HUES48 (cell line): ENCODE data around the gene FSTL4.

Experiments used
- H3K27ac ChIP-seq: one replicate; pipeline ENCODE4 v1.7.0; 2013; ENCODE audit warnings: low read depth, low read length, inconsistent platforms
- H3K27me3 ChIP-seq: 2 replicates; pipeline ENCODE4 v1.6.1; 2013; ENCODE audit warnings: mild to moderate bottlenecking, low read length; ENCODE audit not compliant: control insufficient read depth, insufficient read depth
- H3K36me3 ChIP-seq: 2 replicates; pipeline ENCODE4 v1.6.1; 2013; ENCODE audit warnings: low read length; ENCODE audit not compliant: control insufficient read depth, insufficient read depth
- H3K4me1 ChIP-seq: 2 replicates; pipeline ENCODE4 v1.6.1; 2013; ENCODE audit warnings: mild to moderate bottlenecking, low read length; ENCODE audit not compliant: control insufficient read depth, insufficient read depth
- H3K4me3 ChIP-seq: 2 replicates; pipeline ENCODE4 v1.5.1; 2013; ENCODE audit warnings: mild to moderate bottlenecking, low read depth, low read length
- H3K9ac ChIP-seq: 2 replicates; pipeline ENCODE4 v1.6.1; 2013; ENCODE audit warnings: mild to moderate bottlenecking, low read depth, low read length, moderate library complexity
- H3K9me3 ChIP-seq: 2 replicates; pipeline ENCODE4 v1.6.1; 2013; ENCODE audit warnings: low read length; ENCODE audit not compliant: control insufficient read depth, insufficient read depth

FSTL4 gene

DNA sequence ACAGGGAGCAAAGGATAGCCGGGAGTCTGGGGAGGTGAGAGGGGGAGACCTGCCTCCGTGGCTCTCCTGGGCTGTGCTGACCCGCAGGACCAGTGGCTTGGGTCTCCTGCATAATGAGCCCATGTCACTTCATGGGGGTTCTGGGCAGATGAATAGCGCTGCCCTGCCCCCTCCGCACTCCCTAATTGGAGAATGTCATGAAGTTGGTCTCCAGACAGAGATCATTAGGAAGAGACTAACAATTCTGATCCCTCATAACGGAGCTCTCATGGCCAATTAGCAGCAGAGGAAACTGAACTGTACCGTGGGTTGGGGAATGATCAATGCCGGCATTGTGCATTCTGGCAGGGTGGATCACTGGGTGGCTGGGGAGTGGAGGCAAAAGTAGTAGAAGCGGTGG, 186.1 kb downstream of the FSTL4 start:
- no peaks in the 10 kb centered on the region for H3K9me3 ChIP-seq
- no peaks in the 10 kb centered on the region for H3K36me3 ChIP-seq
- H3K4me3 ChIP-seq, result no peak overlapping the region
- H3K27me3 ChIP-seq, result peaks cover 17% of the 10 kb centered on the region
- peaks cover 24% of the 10 kb centered on the region for H3K4me1 ChIP-seq
- H3K27ac ChIP-seq, result no peak overlapping the region
- no peak overlapping the region for H3K9ac ChIP-seq

DNA sequence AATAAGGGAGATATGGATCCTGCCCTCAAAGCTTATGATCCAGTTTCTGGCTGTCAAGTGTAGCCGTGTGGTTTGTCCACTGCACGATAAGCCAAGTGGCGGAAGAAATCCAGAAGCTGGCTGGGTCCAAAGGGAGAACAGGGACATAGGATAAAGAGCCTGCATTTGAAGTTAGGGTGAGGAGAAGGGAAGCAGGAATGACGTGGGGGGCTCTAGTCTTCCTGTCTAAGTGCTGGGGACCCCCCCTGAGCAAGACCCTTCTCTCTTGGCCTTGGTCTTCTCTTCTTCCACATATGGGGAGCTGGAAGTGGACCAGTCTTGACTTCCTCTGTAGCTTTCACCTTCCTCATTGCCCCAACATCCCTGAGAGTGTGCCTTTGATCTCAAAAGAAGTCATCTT, 186.6 kb downstream of the FSTL4 start:
- peaks cover 24% of the 10 kb centered on the region for H3K4me1 ChIP-seq
- no peak overlapping the region for H3K9ac ChIP-seq
- H3K36me3 ChIP-seq, result no peaks in the 10 kb centered on the region
- H3K9me3 ChIP-seq, result no peaks in the 10 kb centered on the region
- peaks cover 17% of the 10 kb centered on the region for H3K27me3 ChIP-seq
- H3K4me3 ChIP-seq, result no peak overlapping the region
- no peak overlapping the region for H3K27ac ChIP-seq

DNA sequence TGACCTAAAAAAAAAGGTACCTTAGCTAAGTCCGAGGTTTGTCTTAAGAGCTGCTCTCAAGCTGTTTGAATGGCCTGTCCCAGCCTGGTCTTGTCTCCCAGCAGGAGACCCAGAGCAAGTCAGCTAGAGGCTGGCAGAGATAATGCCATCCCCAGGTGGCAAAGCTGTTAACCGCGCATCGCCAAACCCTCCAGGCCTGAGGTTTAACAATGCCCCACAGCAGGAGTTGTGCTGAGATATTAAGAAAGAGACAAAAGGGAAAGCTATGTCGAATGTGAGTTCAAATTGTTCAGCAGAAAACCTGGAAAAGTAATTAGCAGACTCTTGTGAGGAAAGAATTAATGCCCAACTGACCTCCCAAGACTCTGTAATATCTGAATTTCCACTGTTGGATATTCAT, 187.1 kb downstream of the FSTL4 start:
- Histone ChIP-seq H3K9me3 (no peaks in the 10 kb centered on the region), H3K4me1 (peaks cover 24% of the 10 kb centered on the region), H3K27me3 (peaks cover 17% of the 10 kb centered on the region), H3K9ac (no peak overlapping the region), H3K27ac (no peak overlapping the region), H3K36me3 (no peaks in the 10 kb centered on the region), H3K4me3 (no peak overlapping the region)

DNA sequence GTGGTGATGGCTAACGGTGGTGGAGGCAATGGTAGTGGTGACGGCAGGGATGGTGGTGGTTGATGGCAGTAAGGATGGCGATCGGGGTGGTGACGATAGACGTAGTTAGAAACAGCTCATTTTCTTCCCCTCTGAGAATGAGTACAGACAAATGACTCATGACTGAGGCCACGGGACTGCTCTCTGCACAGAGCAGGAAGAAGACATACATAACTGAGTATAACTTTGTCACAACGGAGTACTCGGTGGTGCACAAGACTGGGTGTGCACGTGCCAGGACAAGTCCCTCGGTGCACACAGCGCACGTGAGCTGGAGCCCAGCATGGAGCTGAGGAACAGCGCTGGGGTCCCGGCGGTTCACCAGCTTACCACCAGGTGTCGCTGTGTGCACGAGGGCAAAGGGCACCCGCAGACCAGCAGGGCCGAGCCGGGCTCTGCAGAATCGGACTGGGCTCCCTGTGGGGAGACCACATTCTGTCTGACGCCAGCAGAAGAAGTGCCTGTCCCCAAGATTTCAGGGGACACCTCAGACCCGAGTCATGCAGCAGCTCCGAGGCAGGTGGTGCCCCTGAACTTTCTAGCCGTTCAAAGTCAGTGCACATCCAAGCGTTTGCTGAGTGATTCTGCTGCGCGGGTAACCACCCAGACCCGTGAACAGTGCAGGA, 188.6 kb downstream of the FSTL4 start:
- peaks cover 24% of the 10 kb centered on the region for H3K4me1 ChIP-seq
- H3K27ac ChIP-seq, result no peak overlapping the region
- no peak overlapping the region for H3K4me3 ChIP-seq
- H3K9ac ChIP-seq, result no peak overlapping the region
- H3K9me3 ChIP-seq, result no peaks in the 10 kb centered on the region
- peaks cover 17% of the 10 kb centered on the region for H3K27me3 ChIP-seq
- no peaks in the 10 kb centered on the region for H3K36me3 ChIP-seq

DNA sequence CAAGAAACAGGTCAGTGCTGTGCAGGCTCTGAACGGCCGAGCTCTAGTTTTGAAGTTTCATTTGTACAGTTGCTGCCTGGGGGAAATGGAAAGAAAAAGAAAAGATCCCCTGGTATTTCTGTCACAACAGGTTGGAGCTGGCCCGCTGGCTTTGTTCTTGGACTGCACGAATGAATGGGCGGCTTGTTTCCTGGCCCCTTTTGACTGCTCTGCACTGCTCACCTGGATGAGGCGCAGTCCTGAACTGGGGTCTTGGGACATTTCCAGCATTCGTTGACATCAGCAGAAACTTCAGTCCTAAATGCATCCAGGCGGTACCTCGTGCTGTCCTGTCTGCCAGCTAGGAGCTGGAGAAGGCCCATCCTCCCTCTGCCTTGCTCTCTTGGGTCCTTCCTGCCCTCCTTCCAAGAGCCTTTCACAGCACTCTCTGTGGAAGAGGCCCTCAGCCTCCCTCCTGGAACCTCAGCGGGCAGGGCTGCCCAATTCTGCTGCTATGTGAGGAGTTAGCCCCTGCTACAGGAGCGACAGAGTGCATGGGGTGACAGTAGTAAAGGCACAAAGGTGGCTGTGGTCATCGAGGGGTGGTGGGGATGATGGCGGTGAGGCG, 189.2 kb downstream of the FSTL4 start:
- no peak overlapping the region for H3K4me3 ChIP-seq
- no peak overlapping the region for H3K27ac ChIP-seq
- H3K9ac ChIP-seq, result no peak overlapping the region
- peaks cover 17% of the 10 kb centered on the region for H3K27me3 ChIP-seq
- H3K36me3 ChIP-seq, result no peaks in the 10 kb centered on the region
- no peaks in the 10 kb centered on the region for H3K9me3 ChIP-seq
- peaks cover 24% of the 10 kb centered on the region for H3K4me1 ChIP-seq

DNA sequence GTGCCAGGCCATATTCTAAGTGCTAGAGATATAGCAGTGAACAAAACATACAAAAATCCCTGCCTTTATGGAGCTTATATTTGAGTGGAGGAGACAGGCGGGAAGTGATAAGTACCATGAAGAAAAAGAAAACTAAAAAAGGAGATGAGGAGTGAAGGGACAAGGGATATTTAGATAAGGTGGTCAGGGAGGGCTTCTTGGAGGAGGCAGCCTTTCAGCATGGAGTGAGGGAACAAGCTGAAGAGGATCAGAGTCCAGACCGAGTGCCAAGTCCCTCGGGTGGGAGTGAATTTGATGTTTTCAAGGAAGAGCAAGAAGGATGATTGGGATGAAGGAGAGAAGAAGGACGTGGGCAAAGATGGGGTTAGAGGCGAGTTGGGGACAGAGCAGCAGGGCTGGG, 190.5 kb downstream of the FSTL4 start:
- no peaks in the 10 kb centered on the region for H3K9me3 ChIP-seq
- H3K27me3 ChIP-seq, result peaks cover 17% of the 10 kb centered on the region
- no peak overlapping the region for H3K4me3 ChIP-seq
- no peaks in the 10 kb centered on the region for H3K36me3 ChIP-seq
- H3K9ac ChIP-seq, result no peak overlapping the region
- H3K4me1 ChIP-seq, result peaks cover 24% of the 10 kb centered on the region
- no peak overlapping the region for H3K27ac ChIP-seq

DNA sequence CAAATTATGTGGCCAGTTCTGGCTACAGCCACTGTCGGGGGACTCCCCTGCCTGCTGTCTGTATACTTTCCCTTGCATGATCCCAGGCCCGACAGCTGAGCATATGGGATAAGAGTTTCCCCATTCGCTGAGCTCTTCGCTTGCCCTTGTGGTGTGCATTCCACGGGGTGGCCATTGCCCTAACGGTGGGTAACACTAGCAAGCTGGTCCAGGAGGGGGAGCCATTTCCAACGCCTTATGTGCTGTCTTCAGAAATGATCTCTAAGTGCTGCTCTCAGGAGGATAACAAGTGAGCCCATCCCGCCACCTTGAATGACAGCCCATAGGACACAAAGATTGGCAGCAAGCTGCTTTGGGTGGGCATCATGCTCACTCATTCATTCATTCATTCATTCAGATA, 190.9 kb downstream of the FSTL4 start:
- no peaks in the 10 kb centered on the region for H3K9me3 ChIP-seq
- H3K27ac ChIP-seq, result no peak overlapping the region
- no peaks in the 10 kb centered on the region for H3K36me3 ChIP-seq
- H3K4me3 ChIP-seq, result no peak overlapping the region
- H3K4me1 ChIP-seq, result peaks cover 21% of the 10 kb centered on the region
- H3K27me3 ChIP-seq, result peaks cover 17% of the 10 kb centered on the region
- no peak overlapping the region for H3K9ac ChIP-seq

DNA sequence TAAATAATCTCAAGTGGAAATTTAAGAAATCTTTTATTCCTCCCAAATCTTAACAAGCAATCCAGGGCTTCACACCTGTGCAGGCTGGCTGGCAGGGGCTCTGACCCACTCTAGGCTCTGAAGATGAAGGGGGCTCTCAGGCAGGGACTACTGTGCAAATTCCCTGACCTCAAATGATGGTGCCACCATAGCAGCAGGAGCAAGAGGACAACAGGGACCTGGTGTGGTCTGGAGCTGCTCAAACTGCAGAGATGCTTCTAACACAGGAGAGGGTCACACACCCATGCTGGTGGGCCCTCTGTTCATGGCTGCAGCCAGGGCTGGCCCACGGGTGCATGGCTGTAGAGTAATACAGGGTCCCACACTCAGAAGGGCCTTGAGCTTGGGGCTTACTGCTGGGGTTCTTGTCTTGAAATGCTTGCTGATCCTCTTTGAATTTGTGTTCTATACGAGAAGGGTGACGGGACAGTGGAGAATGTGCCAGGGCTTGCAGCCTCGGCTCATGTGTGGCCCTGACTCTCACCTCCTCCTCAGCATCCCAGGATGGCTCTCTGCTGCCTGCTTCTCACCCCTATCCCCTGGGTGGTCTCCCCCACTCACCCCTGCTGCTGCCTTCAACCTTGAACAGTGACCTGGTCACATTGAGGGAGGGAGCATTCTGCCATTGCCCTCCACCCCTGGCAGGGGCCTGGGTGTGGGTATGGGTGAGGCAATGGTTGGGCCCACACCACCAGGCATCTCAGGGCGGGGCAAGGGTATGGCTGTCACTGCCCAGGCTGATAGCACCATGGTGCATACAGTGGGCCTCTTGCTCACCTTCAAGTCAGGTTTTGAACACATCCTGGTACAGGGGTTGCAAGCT, 191.7 kb downstream of the FSTL4 start:
- H3K27me3 ChIP-seq, result peaks cover 17% of the 10 kb centered on the region
- H3K9me3 ChIP-seq, result no peaks in the 10 kb centered on the region

DNA sequence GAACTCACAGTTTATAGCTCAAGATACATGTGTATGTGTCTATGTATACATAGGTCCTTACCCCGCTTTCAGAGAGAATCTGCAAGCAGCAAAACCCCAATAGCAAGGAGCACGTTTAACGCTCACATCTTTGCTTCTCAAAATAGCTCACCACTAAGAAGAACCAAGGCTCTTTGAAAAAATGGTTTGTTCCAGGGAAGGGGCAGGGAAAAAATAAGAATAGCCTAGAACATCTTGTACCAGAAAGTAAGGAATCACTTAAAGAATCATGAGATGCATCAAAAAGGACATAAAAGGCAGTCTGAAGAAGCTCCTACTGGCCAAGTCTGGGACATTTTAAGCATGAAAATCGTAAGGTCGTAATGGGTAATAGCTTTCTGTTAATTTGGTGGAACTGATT, 196.4 kb downstream of the FSTL4 start:
- Histone ChIP-seq H3K4me1 (no peaks in the 10 kb centered on the region), H3K27me3 (no peaks in the 10 kb centered on the region), H3K27ac (no peak overlapping the region), H3K9me3 (no peaks in the 10 kb centered on the region), H3K4me3 (no peak overlapping the region), H3K9ac (no peak overlapping the region), H3K36me3 (no peaks in the 10 kb centered on the region)

More for the DNA sequence above, 191.7 kb downstream of the FSTL4 start:
- Histone ChIP-seq H3K27ac (no peak overlapping the region), H3K9ac (no peak overlapping the region), H3K4me3 (no peak overlapping the region), H3K4me1 (peaks cover 14% of the 10 kb centered on the region), H3K36me3 (no peaks in the 10 kb centered on the region)

DNA sequence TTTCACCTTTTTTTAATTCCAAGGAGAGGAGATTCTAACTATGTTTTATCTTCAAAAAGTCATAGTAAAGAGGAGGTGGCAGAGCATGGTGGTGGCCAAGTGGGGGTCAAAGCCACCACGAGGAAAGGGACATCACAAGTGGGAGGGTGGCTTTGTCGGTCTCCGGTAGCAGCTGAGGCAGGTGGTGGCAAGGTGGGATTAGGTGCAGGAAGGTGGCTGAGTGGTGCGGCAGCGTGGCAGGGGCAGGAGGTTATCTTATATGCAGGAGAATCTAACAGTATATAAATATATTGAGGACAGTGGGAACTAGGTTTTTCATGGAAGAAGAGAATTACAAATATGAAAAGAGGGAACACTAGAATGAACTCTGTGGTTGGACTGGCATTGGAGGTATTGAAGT, 196.8 kb downstream of the FSTL4 start:
- Histone ChIP-seq H3K9ac (no peak overlapping the region), H3K4me3 (no peak overlapping the region), H3K4me1 (no peaks in the 10 kb centered on the region), H3K9me3 (no peaks in the 10 kb centered on the region), H3K36me3 (no peaks in the 10 kb centered on the region), H3K27ac (no peak overlapping the region), H3K27me3 (no peaks in the 10 kb centered on the region)

DNA sequence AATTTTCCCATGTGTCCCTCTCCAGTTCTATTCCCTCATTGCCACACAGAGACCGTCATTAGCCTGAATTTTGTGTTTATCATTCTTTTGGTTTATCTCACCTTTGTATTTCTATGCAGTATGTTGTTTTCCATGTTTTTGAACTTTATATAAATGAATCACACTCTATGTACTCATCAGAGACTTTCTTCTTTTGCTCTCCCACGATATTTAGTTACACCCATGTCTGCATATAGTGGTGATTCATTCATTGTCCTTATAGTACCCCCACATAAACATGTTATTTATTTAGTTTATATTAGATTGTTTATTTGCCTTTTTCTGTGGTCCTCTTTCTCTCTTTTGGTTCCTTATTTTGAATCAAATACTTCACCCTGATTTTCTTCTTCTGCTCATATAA, 199.7 kb downstream of the FSTL4 start:
- H3K36me3 ChIP-seq, result no peaks in the 10 kb centered on the region
- H3K27me3 ChIP-seq, result no peaks in the 10 kb centered on the region
- no peak overlapping the region for H3K27ac ChIP-seq
- no peaks in the 10 kb centered on the region for H3K4me1 ChIP-seq
- no peak overlapping the region for H3K9ac ChIP-seq
- H3K4me3 ChIP-seq, result no peak overlapping the region
- no peaks in the 10 kb centered on the region for H3K9me3 ChIP-seq
